Epithelial cell of esophagus (primary cell): Measurements from ENCODE around the gene ROR2.
A peak's percentile ranks its signal among the peaks of the same experiment; 100 is the strongest.

Experiments used
- DNase-seq: peaks from one replicate; pipeline ENCODE4 v3.0.0; 2010; ENCODE audit warnings: low read depth
- H3K4me3 ChIP-seq: 2 replicates; pipeline ENCODE4 v1.5.1; 2011; ENCODE audit warnings: mild to moderate bottlenecking, low read length, control low read depth
- CTCF ChIP-seq: IDR thresholded peaks from 2 replicates; pipeline ENCODE4 v1.5.1; 2011; ENCODE audit warnings: low read depth, mild to moderate bottlenecking, low read length, control low read depth, inconsistent platforms; ENCODE audit not compliant: insufficient read depth; ENCODE audit errors: missing control alignments

ROR2 gene

GRCh38 chr9:91935805-91936514 lies 14.1 kb downstream of the ROR2 start:
- H3K4me3 ChIP-seq = no peak overlapping the region
- no peak for DNase-seq
- no peak for TF ChIP-seq CTCF

GRCh38 chr9:91935066-91935749 lies 14.8 kb downstream of the ROR2 start:
- no peak for TF ChIP-seq CTCF
- no peak for DNase-seq
- H3K4me3 ChIP-seq = no peak overlapping the region

- no peak overlapping the region for H3K4me3 ChIP-seq
- no peak for TF ChIP-seq CTCF
- no peak for DNase-seq
Measured at GRCh38 chr9:91934654-91935053, 15.4 kb downstream of the ROR2 start.

GRCh38 chr9:91933556-91934352 lies 16.3 kb downstream of the ROR2 start:
- no peak for DNase-seq
- no peak for TF ChIP-seq CTCF
- no peak overlapping the region for H3K4me3 ChIP-seq

- TF ChIP-seq CTCF = no peak
- H3K4me3 ChIP-seq = no peak overlapping the region
- DNase-seq = peak; percentile 3
Measured at GRCh38 chr9:91930475-91930874, 19.6 kb downstream of the ROR2 start.

GRCh38 chr9:91929331-91929730 lies 20.7 kb downstream of the ROR2 start:
- no peak for DNase-seq
- TF ChIP-seq CTCF = no peak

More at GRCh38 chr9:91929331-91929730, 20.7 kb downstream of the ROR2 start:
- H3K4me3 ChIP-seq = no peak overlapping the region
